HG03097 (cell line): Measurements from ENCODE around the gene CDK12.
"Not testable (repeated sequence)": the region's sequence is repeated elsewhere in the genome, so short reads cannot be mapped to it uniquely, and the experiment has no call there.

Experiments
- ATAC-seq: cut with Tn5 transposase; IDR thresholded peaks from one replicate; pipeline ENCODE4 v1.9.1; 2021; ENCODE audit not compliant: unreplicated experiment, low FRiP score

The CDK12 gene

DNA sequence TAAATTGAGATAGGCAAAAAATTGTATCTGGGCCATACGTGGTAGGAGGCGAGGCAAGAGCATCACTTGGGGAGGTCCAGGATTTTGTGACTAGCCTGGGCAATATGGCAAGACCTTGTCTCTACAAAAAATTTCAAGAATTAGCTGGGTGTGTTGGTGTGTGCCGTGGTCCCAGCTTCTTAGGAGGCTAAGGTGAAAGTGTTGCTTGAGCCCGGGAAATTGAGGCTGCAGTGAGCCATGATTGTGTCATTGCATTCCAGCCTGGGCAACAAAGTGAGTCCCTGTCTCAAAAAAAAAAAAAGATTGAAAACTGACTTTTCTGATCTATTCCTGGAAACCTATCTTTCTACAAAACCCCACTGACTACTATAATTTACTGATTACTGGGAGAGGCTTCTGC is 26.7 kb downstream of the CDK12 start:
- no peak for ATAC-seq

DNA sequence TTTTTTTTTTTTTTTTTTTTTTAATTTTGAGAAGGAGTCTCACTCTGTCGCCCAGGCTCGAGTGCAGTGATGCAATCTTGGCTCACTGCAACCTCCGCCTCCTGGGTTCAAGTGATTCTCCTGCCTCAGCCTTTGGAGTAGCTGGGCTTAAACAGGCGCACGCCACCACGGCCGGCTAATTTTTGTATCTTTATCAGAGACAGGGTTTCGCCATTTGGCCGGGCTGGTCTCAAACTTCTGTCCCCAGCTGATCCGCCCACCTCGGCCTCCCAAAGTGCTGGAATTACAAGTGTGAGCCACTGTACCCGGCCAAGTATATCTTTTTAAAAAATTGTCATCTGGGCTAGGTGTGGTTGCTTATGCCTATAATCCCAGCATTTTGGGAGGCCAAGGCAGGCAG is 35.6 kb downstream of the CDK12 start:
- not testable (repeated sequence) for ATAC-seq

DNA sequence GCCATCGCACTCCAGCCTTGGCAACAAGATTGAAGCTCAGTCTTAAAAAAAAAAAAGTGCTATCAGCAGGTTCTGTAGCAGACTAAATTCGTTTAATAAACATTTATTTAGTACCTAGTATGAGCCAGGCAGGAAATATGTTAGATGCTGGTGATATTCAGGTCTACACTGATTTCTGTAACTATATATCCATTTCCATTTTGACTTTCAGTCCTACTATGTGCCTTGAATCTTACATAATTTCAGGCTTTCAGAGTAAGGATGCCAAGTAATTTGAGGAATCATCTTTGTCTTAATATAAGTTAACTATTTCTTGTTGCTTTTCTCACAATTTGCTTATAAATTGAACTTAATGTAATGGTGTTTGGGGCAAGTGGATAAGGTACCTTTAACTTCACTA is 46.2 kb downstream of the CDK12 start:
- ATAC-seq, result no peak

DNA sequence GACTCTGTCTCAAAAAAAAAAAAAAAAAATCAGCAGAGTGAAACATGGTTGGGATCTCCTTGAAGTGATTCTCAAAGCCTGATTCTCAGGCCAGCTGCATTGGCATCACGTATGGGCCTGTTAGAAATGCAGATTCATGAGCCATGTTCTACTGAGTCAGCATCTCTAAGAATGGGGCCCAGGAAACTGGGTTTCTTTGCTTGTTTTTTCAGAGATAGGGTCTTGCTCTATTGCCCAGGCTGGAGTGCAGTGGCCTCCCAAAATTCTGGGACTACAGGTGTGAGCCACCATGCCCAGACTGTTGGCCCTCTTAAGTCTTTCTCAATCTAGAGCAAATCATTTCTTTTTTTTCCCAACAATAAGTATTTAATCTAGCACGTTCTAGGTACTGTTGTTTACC is 47.7 kb downstream of the CDK12 start:
- no peak for ATAC-seq

DNA sequence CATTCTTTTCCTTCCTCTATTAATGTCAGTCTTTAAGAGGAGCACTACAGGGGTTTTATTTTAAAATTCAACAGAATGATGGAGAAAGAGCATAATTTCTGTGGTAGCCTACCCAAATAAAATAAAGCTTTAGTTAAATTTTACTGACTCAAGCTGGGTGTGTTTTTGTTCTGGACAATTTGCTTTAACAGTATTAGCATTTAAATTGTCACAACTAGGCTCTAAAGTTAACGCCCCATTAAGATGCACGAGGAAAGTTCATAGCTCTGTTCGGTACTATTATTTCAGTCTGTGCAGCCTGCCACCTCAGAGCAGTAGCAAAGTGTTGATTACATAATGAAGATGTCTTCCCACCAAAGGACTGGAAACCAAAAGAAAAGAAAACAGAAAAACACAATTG is 52.0 kb downstream of the CDK12 start:
- ATAC-seq, result no peak

DNA sequence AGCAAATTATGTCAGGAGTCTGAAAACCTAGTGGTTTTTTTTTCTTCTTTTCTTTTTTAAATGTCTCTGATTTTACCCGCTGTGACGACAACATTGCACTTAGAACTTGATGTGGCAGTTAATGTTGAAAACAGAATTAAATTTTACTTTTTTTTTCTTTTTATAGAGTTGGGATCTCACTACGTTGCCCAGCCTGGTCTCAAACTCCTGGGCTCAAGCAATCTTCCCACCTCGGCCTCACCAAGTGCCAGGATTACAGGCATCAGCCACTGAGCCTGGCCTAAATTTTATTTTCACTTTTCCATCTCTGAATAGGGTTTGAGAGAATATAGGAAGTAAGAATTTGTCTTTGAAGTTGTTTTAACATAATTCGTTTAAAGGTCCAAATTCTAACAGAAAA is 52.6 kb downstream of the CDK12 start:
- ATAC-seq, result no peak

DNA sequence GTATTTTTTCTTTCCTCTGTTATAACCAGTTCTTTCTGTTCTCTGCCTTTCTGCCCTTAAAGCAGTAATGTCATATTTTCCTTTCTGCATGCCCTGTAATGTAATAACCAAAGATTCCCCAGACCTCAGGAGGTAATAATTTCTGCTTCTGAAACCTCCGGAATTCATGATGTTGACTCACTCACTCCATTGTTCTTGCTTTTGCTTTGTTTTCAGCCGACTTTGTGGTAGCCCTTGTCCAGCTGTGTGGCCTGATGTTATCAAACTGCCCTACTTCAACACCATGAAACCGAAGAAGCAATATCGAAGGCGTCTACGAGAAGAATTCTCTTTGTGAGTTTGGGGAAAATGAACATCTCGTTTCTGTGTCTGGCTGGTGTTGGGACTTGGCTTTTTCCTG is 55.9 kb downstream of the CDK12 start:
- ATAC-seq, result no peak

DNA sequence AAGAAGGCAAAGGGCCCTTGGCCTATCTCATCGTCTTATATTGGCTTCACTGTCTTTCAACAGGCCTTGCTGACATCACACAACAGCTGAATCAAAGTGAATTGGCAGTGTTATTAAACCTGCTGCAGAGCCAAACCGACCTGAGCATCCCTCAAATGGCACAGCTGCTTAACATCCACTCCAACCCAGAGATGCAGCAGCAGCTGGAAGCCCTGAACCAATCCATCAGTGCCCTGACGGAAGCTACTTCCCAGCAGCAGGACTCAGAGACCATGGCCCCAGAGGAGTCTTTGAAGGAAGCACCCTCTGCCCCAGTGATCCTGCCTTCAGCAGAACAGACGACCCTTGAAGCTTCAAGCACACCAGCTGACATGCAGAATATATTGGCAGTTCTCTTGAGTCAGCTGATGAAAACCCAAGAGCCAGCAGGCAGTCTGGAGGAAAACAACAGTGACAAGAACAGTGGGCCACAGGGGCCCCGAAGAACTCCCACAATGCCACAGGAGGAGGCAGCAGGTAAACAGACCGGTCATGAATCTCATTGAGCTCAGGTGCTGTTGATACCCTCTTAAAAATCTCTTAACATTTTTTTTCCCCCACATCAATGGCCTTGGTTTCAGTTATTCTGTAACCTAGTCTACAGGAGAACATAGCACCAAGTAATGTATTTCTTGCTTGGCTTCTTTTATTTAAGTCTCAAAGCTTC is 64.7 kb downstream of the CDK12 start:
- ATAC-seq, result no peak

DNA sequence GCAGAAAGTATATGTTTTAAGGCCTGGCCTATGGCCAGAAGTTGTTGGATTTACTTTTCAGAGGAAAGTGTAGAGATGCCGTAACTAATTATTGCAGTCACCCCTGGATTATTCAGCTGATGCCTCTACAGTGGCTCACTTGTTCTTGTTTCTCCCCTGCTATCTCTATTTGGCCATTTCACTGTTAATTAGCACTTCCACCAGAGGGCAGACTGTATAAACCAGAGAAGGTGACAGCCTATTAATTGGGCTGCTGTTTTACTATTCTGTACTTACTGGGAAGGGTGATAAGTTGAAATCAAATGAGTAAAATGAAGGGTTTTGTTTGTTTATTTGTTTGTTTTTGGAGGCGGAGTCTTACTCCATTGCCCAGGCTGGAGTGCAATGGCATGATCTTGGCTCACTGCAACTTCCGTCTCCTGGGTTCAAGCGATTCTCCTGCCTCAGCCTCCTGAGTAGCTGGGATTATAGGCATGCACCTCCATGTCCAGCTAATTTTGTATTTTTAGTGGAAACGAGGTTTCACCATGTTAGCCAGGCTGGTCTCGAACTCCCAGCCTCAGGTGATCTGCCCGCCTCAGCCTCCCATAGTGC is 66.0 kb downstream of the CDK12 start:
- ATAC-seq, result no peak

DNA sequence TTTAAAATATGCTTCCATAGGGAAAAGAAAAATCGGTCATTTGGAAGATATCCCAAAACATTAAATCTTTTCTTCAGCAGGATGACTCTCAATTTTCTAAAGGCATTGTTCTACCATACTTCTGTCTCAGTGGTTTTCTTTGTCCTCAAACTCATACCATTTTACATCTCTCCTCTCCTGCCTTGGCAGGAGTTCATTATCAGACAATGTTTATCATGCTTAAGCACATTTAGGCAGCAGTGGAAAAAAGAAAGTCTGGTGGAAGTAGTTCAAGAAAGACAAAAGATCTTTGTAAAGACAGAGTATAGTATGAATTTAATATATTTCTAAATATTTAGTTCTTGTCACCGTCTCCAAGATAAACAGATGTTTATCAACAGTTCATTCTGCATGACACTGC is 68.2 kb downstream of the CDK12 start:
- no peak for ATAC-seq

DNA sequence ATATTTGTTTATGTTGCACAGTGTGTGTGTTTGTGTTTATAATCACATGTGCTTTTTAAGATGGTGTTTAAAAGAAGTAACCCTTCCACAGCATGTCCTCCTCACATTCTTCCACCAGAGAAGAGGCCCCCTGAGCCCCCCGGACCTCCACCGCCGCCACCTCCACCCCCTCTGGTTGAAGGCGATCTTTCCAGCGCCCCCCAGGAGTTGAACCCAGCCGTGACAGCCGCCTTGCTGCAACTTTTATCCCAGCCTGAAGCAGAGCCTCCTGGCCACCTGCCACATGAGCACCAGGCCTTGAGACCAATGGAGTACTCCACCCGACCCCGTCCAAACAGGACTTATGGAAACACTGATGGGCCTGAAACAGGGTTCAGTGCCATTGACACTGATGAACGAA is 69.2 kb downstream of the CDK12 start:
- ATAC-seq, result no peak

DNA sequence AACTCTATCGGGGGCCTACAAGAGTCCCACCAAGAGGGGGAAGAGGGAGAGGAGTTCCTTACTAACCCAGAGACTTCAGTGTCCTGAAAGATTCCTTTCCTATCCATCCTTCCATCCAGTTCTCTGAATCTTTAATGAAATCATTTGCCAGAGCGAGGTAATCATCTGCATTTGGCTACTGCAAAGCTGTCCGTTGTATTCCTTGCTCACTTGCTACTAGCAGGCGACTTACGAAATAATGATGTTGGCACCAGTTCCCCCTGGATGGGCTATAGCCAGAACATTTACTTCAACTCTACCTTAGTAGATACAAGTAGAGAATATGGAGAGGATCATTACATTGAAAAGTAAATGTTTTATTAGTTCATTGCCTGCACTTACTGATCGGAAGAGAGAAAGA is 70.0 kb downstream of the CDK12 start:
- ATAC-seq, result no peak

DNA sequence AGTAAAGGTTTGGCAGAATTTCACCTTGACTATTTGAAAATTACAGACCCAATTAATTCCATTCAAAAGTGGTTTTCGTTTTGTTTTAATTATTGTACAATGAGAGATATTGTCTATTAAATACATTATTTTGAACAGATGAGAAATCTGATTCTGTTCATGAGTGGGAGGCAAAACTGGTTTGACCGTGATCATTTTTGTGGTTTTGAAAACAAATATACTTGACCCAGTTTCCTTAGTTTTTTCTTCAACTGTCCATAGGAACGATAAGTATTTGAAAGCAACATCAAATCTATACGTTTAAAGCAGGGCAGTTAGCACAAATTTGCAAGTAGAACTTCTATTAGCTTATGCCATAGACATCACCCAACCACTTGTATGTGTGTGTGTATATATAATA is 72.6 kb downstream of the CDK12 start:
- ATAC-seq, result no peak

DNA sequence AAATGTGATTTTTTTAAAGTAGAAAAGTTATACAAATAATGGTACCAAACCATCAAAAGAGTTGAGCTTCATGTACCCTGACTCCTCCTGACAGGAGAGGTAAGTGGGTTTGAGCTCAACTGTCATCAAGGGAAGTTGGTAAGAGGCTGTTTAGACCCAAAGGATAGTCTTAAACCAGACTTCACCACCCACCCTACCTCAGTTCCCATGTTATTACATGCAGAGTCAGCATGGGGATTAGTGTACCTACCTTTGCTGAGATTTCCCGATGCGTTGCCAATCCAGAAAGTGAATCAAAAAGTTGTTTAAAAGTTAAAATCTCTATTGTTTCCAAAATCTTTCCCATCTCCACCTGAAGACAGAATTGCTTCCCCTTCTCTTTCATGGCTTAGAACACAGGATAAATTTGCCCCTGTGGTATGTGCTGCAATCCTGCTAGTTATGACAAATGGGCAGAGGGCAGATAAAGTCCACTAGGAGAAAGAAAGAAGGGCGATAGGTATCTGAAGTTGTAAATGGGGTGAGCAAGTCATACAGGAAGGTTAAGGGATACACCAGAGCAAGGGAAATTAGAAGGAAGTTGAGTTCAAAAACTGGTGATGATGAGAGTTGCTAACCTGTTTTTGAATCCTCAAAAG is 73.6 kb downstream of the CDK12 start:
- ATAC-seq, result no peak

DNA sequence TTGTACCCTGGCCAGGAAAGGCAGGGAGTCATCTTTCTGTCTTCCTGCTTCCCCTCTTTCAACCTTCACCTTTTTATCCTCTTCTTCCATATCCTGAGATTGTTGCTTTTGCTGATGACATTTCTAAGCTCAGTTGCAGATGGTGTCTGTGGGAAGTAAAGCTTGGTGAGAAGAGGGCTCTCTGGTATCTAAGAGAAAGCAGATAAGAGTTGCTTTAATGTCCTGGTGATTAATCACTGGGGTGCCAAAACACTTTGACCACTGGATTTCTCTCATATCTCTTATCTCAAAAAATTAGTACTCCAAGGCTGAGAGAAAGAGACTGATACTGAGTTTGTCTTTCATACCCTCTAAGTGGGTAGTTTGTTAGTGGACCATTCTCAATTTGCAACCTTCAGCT is 75.2 kb downstream of the CDK12 start:
- no peak for ATAC-seq

DNA sequence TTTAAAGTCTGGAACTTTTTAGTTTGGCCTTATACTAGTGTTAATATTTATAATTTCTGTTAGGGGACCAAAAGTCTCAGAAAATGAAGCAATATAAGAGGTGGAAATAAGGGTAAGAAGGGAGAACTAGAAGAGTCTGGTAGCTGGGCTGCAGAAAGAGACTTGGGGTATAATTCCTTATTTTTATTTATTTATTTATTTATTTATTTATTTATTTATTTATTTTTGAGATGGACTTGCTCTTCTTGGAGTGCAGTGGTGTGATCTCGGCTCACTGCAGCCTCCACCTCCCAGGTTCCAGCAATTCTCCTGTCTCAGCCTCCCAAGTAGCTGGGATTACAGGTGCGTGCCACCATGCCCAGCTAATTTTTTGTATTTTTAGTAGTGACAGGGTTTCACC is 76.1 kb downstream of the CDK12 start:
- not testable (repeated sequence) for ATAC-seq

DNA sequence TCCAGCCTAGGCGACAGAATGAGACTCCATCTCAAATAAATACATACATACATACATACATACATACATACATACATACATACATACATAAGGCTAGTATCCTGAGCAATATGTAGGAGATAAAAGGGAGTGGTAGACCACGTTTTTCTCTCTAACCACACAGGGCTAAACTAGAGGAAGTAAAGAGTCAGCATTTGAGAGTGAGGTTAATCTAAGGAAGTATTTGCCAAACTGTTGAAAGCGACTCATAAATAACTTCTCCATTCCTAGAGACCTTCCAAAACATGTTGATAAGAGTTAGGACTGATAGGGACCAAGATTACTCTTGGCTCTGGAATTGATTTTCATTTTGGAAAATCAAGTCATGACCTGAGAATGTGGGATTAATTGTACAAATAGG is 77.6 kb downstream of the CDK12 start:
- ATAC-seq, result no peak

DNA sequence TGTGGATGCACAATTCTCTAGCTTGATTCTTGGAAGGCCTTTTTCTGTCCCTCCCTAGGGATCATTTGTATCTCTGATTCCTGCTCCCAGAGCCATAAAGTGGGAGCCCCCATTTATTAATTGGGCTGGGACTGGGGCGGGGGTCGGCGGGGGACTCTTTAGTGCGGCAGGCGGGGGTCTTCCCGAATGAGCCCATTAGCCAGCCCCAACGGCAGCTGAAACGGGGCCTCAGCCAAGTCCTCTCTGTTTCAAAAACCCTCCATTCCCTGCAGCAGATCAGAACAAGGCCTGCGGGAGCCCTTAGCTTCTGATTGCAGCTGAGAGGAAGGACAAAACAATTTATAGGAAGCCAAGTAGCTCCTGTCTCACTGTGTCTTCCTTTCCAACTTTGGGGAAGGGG is 79.3 kb downstream of the CDK12 start:
- no peak for ATAC-seq

DNA sequence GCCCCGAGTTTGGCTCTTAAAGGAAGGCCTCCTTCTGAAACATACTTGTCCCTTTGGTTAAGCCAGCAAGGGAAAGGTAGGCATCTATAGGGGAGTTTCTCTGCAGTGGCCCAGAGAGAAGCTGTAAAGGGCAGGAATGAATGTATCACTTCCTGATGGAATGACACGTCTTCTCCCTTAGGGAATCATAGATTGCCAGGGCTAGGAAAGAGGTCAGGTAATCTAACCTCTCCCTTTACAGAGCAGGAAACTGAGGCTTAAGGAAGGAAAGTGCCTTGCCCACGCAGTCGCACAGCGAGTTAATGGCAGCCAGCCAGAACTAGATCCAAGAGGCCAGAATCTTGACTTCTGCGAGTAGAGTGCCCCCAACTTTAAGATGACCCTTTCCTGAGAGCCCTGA is 80.4 kb downstream of the CDK12 start:
- no peak for ATAC-seq

DNA sequence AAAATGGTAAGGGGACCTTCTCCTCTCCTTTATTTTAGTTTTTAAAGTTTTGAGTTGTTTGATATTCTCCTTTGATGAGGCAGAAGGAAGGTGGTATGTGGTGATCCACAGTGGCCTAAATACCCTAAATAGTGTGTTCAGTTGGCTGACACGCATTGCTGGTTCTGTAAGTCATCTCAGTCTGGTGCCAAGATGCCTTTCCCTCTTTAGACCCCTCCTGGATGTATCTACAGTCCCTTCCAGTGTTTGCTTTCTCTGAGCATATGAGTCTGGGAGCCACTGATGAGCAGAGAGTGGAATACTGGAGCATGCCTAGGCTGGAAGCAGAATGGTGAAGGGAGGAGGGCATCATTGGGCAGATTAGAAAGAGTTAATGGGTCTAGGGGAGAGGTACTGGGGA is 81.9 kb downstream of the CDK12 start:
- no peak for ATAC-seq

DNA sequence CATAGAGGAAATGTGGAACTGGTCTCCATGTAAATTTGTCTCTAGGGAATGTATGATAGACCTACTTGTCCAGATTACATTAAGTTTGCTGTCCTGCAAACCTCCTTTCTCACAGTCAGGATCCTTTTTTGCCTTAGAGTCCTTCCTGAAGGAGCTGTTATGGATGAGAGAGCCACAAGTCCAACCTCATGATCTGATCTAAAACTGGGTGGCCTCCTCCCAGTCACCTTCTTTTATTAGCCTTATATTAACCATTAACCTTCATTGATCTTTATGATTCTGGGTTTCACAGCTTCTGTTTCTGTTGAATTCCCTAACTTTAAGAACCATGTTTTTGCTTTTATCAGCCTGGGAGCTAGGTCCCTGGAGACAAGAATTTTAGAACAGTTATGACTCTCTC is 82.4 kb downstream of the CDK12 start:
- no peak for ATAC-seq

DNA sequence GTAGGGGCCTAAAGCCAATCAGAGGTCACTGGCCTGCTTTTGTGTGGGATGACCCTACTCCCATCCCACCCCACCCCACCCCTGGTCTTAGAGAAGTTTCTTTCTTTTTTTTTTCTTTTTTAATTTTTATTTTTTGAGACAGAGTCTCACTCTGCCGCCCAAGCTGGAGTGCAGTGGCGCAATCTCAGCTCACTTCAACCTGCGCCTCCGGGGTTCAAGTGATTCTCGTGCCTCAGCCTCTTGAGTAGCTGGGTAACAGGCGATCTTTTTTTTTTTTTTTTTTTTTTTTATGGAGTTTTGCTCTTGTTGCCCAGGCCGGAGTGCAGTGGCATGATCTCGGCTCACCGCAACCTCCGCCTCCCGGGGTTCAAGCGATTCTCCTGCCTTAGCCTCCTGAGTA is 83.1 kb downstream of the CDK12 start:
- ATAC-seq, result not testable (repeated sequence)
